Measurements from ENCODE around the gene BBS9. TPM values are rescaled to one million over a fixed set of nuclear protein-coding genes. Genes with fewer than 3 reads are reported as not detected.

Gene BBS9
- total RNA-seq, 1 experiment from 2014 or later: 26.4 TPM

GRCh38 chr7:33128631-33128989 is 754 bp upstream of the BBS9 start:
- Histone ChIP-seq H3K56ac (ENCODE audit: insufficient read length, low read depth, low read length) (no peak overlapping the region), H2AFZ (ENCODE audit: low read length) (no peak overlapping the region), H3K23me2 (ENCODE audit: insufficient read length, low read depth, low read length, poor library complexity, severe bottlenecking) (peaks cover 7% of the 10 kb centered on the region), H3K79me2 (ENCODE audit: insufficient read depth, low read length) (no peaks in the 10 kb centered on the region), H2BK12ac (ENCODE audit: insufficient read length, low read depth, low read length) (no peak overlapping the region), H4K5ac (ENCODE audit: insufficient read length, low read depth, low read length) (no peak overlapping the region), H3K4me2 (ENCODE audit: insufficient read depth, insufficient read length, low read length) (peak overlapping the region; percentile 97), H3T11ph (ENCODE audit: low read length) (no peak overlapping the region), H3K23ac (ENCODE audit: insufficient read length, low read depth, low read length) (no peak overlapping the region), H3K14ac (ENCODE audit: insufficient read depth, low read length) (no peak overlapping the region), H3K18ac (ENCODE audit: insufficient read length, low read depth, low read length) (no peak overlapping the region), H3K9me3 (ENCODE audit: control insufficient read depth, low read depth, low read length) (no peaks in the 10 kb centered on the region), H3K79me1 (ENCODE audit: insufficient read depth, low read depth, low read length, poor library complexity, severe bottlenecking) (no peaks in the 10 kb centered on the region), H3K4me1 (ENCODE audit: insufficient read depth, low read length) (no peaks in the 10 kb centered on the region; the same call in 1 of the 2 replicates), H3K27ac (ENCODE audit: insufficient read length, low read depth, low read length) (no peak overlapping the region), H2BK15ac (ENCODE audit: low read depth, low read length) (no peak overlapping the region), H3K9ac (ENCODE audit: extremely low read depth, insufficient read length, low read length) (peak overlapping the region; percentile 73), H2BK120ac (ENCODE audit: low read depth, low read length, poor library complexity, severe bottlenecking) (no peak overlapping the region), H3K4ac (ENCODE audit: low read depth, low read length) (no peak overlapping the region), H2BK20ac (ENCODE audit: low read depth, low read length, poor library complexity, severe bottlenecking) (no peak overlapping the region), H4K20me1 (ENCODE audit: control insufficient read depth, insufficient read depth, insufficient read length) (no peaks in the 10 kb centered on the region), H2BK5ac (ENCODE audit: insufficient read length, low read length) (no peak overlapping the region), H3K27me3 (ENCODE audit: insufficient read depth, low read length) (no peaks in the 10 kb centered on the region), H4K91ac (ENCODE audit: insufficient read length, low read depth, low read length) (no peak overlapping the region), H4K8ac (replicated peaks; ENCODE audit: insufficient read length, low read depth, low read length) (no peak overlapping the region), H2AK5ac (ENCODE audit: insufficient read length, low read length) (no peak overlapping the region)
- no peak for DNase-seq
- Mint-ChIP-seq H3K4me3 (peak overlapping the region; percentile 90 to 91), H3K27me3 (ENCODE audit: low read depth) (no peaks in the 10 kb centered on the region; the same call in 1 of the 2 replicates), H3K27ac (no peak overlapping the region; a peak in 1 of 7 replicates), H3K4me1 (peaks cover 10 to 13% of the 10 kb centered on the region in 2 experiments; a peak in 3 of 4 replicates), H3K36me3 (ENCODE audit: insufficient read depth in 1 of 3, low read depth in 3 of 3) (no peaks in the 10 kb centered on the region), H3K9me3 (no peaks in the 10 kb centered on the region; a peak in 1 of 5 replicates)
- WGBS (ENCODE audit: extremely low coverage, insufficient read length, low lambda C conversion rate): no CpG with 5 or more reads among the region's 3 CpGs
- no peak for TF ChIP-seq CTCF (conservative IDR thresholded peaks at IDR 0.05)
